Endothelial cell of hepatic sinusoid (primary cell): ENCODE results near the gene TSPAN11.

ENCODE experiments used
- in situ Hi-C: cut with HindIII; loops from 2 replicates; pipeline ENCODE4 v1.10.0; 2017; ENCODE audit warnings: low sequenced_read_pairs

Gene TSPAN11

DNA sequence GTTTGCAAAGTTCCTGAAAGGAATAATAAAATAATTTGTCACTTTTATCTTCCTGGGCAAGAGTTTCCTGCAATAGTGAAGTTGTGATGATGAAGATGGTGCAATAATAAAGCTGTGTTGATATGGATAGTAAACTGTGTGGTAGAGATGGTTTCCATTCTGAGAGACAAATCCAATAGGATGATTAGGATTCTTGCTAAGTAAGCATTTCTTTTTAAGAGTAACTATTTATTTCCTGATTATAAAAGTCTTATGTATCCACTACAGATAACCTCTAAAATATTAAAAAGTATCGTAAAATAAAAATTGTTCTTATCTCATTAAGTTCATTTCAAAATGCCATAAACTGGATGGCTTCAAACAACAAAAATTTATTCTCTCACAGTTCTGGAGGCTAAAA, 28.7 kb downstream of the TSPAN11 start:
- in situ Hi-C loops = no loop called here

DNA sequence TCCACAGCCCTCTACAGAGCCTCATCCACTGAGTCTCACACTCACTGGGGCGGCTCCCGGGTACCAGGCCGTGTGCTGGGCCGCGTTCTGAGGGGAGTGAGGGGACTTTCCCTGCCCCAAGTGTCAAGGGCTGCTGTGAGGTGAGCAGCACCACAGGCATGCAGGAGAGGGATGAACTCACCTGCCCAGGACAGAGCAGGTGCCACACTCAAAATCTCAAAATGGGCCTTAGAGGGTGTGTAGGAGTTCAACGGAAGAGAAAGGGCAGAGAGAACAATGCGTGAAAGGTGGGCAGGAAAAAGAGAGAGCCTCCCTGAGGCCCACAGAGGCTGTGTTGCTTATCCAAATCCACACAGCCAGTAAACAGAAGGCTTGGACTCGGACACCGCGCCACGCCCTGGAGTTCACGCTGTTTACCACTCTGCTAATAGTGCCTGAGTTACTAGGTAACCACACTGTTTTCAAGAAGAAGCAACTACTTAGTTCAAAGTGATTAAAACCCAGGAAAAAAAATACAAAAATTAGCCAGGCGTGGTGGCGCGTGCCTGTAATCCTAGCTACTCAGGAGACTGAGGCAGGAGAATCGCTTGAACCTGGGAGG, 32.7 kb downstream of the TSPAN11 start:
- in situ Hi-C loops = no loop called here

DNA sequence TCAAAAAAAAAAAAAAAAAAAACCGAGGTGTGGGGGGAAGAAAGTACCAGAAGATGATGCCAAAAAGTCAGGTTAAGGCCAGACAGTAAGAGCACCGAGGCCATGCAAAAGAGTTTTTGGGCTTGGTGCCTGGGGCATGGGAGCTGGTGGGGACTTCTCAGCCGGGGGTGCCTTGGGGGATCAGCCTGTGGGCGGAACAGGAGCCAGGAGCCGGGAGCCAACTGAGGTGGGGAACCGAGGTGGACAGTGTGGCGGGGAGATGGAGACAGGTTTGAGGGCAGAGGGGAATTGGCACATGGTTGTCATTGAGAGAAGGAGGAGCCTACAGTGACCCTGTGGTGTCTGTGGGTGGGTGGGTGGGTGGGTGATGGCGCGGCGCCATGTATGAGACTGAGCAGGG, 33.2 kb downstream of the TSPAN11 start:
- in situ Hi-C loops = no loop called here

DNA sequence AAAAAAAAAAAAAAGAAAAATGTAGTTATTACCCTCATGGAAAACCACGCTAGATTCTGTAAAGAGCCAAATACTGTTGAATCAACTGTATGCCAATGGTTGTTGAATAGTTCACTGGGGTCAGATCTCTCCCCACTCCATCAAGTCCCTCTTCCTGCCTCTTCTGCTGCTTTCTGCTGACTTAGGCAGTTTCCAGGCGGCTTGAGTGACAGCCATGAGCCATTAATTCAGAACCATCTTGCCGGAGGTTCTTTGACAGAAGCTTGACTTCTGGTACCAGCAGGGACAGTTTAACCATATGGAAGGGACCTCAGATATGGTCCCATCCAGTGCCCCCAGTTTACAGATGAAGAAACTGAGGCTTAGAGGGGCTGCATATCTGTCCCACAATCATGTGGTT, 34.5 kb downstream of the TSPAN11 start:
- in situ Hi-C loops = no loop called here

DNA sequence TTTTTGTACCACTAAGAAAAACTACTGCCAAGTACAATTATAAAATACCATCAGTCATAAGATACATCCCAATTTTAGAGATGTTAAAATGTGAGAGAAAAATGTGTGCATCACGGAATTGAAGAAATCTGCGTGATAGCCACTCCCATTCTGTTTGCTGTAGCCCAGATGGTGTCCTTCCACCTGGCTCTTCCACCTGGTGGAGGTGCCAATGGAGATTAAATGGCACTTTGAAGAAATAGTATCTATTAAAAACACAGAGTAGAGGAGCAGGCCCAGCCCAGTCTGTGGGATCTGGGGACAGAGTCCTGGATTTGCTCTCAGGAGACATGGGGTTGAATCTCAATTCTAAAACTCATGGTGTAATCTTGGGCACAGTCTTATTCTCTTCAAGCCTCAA, 35.5 kb downstream of the TSPAN11 start:
- in situ Hi-C loops = no loop called here

DNA sequence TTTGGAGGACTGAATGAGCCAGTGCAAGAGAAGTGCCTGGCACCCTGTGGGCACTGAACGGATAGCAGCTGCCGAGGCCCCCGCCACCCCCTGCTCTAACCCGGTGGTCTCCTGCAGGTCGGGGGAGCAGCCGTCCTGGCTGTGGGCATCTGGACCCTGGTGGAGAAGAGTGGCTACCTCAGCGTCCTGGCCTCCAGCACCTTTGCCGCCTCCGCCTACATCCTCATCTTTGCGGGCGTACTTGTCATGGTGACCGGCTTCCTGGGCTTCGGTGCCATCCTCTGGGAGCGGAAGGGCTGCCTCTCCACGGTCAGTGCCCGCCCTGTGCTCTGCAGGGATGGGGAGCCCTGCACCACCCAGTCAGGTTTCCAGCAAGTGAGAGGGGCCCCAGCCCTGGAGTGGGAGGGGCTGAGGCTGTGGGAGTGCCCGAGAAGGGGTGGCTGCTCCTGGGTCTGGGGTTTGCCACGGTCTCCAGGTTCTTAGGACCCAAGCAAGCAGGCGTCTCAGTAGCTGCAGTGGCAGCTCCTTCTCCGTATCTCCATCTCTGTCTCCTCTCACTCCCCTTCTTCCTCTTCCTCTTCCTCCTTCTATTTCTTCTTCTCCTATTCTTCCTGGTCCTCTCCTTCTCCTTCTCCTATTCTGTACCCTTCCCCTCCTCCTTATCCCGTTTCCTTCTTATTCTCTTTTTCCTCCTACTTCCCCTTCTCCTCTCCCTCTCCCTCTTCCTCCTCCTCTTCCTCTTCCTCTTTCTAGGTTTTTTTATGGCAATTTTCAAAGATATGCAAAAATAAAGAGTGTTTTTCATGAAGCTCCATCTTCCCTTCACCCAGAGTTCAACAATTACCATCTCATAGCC, 37.4 kb downstream of the TSPAN11 start:
- in situ Hi-C loops = no loop called here

DNA sequence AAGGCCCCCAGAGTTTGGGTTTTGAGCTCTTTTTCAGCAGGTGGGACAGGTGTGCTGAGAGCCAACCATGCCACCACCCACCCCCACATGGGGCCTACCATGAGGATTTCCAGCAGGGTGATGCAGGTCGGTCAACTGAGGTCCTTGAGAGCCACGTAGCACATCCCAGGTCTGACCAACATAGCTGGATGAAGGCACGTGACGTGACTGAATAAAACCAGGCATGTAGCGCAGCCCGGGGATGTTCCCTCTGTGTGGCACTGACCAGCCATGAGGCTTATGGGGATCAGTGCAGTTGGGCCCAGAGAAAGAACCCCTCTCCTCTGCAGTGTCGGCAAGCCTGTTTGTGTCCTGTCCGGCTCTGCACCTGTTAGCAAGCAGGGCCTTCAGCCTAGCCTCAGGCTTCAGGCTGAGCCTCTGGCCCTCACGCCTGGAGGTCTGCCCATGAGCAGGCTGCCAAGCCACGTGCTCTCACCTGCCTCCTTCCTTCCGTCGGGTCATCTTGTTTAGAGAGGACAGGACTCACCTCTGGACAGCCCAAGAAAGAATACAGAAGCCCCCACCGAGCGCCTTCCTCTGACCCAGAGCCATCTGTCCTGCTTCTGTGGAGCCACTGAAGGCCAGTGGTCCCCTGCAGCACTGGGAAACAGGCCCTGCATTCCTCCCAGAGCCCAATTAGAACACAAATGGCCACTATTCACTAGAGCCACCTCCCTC, 38.5 kb downstream of the TSPAN11 start:
- in situ Hi-C loops = loop anchor here (5.0 kb wide), 1 partner anchor 52 kb away; no protein-coding TSS in a partner anchor

DNA sequence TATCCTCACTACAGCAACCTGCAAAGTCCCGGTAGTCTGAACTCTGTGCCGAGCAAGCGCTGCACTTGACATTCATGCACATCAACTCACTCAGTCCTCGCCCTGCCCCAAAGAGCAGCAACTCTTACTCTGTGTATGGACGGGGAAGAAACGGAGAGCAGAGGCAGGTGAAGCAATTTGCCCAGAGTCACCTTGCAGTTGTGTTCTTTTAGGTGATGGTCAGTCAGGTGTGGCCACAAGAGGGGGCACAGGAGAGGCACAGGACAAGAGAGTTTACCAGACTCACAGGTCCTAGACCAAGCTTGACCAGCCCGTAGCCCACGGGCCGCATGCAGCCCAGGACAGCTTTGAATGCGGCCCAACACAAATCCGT, 39.1 kb downstream of the TSPAN11 start:
- in situ Hi-C loops = loop anchor here (5.0 kb wide), 1 partner anchor 52 kb away; no protein-coding TSS in a partner anchor

DNA sequence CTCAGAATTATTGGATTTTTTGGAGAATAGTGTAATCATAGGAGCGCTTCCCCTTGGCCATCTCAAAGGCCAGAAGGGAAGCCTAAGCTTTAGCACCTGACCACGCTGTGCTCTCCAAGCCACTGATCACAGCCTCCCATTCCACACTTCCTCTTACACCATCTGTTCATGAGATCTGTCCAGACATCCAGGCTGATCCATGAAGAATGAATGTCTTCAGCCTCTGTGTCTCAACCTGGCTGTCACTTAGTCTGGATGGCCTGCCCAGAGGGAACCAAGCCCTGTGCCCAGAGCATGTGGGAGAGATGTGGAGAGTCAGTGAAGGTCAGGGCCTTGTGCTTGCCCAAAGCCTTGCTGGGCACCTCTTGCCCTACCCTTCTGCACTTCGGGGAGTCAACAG, 40.5 kb downstream of the TSPAN11 start:
- in situ Hi-C loops = loop anchor here (5.0 kb wide), 1 partner anchor 50 kb away; no protein-coding TSS in a partner anchor

DNA sequence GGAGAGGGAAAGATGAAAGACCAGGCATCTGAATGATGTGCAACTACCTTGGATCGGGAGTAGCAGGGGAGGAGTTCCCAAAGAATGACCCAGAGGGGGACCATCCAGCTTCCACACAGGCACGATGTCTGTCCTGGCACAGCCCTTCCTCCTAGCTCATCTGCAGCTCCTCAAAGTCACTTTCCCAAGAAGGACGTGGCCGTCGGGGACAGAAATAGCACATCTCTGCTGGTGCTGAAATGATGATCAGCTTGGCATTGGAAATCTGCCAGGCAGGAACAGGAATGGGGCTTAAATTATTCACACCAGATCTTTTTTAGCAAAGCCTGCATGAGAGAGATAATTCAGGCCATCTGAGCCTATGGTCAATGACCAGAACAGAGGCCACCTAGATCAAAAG, 41.7 kb downstream of the TSPAN11 start:
- in situ Hi-C loops = loop anchor here (5.0 kb wide), 1 partner anchor 49 kb away; no protein-coding TSS in a partner anchor

DNA sequence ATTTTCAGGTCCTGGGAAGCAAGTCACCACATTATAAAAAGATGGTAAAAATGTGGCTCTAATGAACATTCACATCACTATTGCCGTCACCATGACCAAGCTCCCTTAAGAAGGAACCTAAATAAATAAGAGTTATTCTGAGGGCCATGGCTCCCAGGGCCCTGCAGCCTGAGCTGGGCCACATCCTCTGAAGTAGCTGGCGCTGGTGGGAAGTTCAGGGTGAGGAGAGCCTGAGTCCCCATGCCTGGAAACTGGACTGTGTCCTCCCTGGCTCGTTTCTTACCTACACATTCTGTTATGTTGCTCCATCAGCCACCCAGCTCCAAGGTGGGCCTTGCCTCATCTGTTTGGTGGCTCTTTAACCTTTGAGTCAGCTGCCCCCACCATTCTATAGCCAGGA, 42.5 kb downstream of the TSPAN11 start:
- in situ Hi-C loops = loop anchor here (5.0 kb wide), 1 partner anchor 48 kb away; no protein-coding TSS in a partner anchor

DNA sequence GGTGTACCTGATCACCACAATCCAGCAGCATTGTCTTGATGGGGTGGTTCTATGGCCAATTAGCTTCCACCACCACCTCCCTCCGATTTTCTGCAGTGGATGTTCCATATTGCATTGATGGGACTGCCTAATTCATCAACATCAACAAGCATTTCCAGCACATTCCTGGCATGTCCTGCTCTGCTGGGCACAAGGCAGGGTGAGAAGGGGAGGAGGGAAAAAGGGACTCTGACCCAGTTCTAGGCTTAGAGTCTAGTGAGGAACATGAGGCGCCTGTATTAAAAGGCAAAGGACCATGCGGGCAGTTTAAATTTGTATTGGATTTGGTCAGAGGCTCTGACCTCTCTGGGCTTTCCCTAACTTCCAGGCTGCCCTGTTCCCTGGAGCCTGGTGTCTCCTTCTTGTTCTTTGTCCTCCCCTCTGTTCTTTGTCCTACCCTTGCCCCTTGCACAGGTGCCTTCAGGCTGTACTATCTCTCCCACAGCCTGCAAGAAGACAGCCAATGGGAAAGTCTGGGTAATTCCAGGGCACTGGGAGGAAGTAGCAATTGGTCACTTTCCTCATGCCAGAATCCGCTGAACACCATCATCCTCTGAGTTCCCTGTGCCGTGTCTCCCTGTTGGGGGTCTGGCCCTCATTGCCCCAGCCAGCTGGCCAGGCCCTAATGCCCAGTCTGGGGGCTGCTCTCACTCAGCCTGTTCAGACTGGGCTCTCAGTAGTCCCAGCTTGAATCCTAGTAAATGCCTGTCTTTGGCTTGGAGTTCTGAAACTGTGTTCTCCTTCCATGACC, 43.3 kb downstream of the TSPAN11 start:
- in situ Hi-C loops = loop anchor here (5.0 kb wide), 2 partner anchors 32 to 48 kb away; no protein-coding TSS in a partner anchor

DNA sequence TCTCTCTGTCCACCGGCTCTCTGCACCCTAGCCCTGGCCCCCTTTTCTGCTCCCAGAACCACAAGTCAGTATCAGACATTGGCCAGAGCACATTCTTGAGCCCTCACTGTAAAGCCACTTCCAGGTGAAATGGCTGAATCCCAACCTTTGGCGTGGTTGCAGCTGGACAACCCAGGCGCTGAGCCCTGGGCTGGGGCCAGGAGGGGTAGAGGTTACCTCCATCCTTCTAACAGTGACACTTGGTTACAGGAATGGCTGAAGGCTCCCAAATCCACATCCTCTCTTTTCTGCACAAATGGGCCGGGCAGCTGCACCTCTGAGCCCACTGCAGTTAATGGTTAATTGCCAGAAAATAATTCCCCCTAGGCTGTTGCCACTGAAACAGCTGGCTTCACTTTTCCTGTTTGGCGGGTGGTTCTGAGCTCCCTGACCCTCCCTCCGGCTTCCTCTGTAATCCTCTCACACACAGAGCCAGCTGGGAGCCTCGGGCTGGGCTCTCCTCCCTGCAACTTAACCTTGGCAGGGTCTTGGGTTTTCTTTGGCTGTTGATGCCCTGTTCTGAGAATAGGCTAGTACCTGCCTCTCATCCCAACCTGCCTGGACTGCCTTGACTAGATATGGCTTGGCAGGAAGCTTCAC, 44.1 kb downstream of the TSPAN11 start:
- in situ Hi-C loops = loop anchor here (5.0 kb wide), 1 partner anchor 33 kb away; no protein-coding TSS in a partner anchor

DNA sequence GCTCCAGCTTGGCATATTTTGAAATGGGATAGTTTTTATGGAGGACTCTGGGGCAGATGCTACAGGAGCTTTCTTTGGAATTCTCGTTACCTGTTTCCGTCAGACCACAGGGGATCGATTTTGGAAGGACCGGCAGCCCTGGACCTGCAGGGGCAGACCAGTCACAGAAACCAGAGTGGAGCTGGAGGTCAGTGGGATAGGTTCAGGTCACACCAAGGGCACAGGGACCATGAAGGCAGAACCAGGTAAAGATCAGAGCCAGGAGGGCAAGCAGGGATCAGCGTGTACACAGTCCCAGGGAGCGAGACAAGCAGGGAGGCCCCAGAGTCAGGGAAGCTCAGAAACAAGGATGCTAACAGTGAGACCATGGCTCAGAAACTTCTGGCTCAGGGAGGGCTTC, 45.5 kb downstream of the TSPAN11 start:
- in situ Hi-C loops = loop anchor here (5.0 kb wide), 1 partner anchor 35 kb away; no protein-coding TSS in a partner anchor

DNA sequence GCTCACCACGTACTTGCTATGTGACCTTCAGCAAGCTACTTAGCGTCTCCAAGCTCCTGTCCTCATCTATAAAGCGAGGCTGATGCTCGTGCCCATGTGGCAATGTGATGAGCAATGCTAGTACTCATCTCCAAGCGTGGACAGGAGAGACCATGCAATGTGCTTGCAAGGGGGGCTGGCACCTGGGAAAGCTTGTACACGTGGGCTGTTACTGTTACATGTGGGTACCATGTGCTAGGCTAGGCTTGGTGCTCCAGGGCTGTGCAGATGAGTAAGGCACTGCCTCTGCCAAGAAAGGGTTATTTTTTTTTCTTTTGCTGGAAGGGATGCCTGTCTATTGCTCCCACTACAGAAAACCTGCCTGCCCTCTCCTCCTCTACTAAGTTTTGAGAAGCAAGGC, 46.6 kb downstream of the TSPAN11 start:
- in situ Hi-C loops = loop anchor here (5.0 kb wide), 1 partner anchor 36 kb away; no protein-coding TSS in a partner anchor

DNA sequence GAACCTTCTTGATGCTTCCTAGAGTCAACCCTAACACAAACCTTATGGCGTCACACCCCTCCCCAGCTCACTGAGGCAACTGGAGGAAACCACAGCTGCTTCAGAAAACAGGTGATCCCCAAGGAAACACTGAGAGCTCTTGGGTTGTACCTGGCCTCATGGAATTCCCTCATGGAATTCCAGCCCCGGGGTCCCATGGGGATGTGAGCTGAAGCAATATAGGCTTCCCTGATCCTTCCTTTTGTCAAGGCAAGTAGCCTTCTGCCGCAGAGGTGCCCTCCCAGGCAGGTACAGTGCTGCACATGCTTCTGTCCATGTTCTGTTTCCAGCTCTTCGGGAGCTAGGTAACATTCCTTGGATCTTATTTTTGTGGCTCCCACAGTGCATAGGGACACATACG, 47.3 kb downstream of the TSPAN11 start:
- in situ Hi-C loops = loop anchor here (5.0 kb wide), 1 partner anchor 37 kb away; no protein-coding TSS in a partner anchor

DNA sequence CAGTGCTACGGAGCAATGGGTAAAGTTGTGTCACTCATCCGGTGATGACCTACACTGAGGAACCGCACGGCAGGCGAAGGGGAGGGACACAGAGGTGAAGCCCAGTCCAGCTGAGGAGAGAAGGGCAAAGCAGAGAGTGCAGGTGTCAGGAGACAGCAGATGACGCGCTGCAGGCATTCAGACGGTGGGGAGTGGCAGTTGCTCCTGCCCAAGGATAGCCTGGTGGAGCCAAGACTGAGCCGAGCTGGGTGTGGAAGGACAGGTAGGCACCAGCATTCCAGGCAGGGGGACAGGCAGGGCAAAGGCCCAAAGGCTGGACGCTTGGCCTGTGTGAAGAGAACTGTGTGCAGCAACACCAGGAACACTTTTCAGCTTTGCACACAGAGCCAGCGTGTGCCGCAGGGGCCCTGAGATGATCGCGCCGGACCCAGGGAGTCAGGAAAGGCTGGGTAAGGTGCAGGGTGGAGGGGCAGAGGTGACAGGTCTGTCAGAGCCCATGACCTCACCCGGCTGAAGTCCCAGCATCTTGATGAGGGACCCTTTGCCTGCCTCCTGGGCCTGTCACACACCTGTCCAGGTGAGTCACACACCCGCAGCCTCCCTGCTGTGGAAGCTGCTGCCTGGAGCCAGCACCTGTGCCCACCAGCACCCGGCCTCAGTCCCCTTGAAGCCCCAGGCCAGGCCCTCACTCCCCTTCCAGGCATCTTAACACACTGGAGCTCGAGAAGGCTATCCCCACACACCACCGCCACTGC, 48.4 kb downstream of the TSPAN11 start:
- in situ Hi-C loops = loop anchor here (5.0 kb wide), 1 partner anchor 38 kb away; no protein-coding TSS in a partner anchor

DNA sequence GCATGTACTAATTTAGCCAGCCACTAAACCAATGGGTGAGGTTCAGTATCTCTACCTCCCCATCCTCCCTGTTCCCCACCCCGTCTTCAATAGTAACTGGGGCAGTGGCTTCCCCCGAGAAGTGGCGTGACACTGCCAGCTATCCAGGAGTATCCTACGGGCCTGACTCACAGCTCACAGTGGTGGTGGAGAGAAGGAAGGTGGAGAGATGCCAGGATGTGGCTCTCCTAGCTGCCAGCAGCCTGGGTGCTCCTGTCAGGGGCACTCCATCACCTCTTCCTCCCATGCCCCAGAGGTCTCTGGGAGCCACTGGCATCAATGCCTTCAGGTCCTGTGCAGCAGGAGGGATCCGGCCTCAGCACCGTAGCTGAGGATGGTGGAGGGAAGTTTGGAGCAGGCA, 49.0 kb downstream of the TSPAN11 start:
- in situ Hi-C loops = no loop called here

DNA sequence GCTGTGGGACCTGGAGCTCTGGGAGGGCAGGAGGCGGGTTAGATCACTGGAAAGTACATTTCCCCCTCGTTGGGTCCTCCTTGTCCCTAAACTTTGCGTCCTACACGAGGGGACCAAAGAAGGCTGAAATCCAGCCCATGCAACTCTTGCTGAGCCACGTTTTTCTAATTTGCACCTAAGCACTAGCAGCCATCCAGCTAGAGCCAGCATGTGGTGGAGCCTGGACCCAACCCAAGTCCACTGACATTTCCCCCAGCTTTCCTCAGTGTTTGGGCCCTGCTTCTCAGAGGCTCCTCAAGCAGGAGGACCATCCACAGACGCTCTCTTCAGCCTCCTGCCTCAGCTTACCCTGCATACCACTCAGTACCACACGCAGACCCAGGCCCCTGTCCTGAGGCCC, 49.7 kb downstream of the TSPAN11 start:
- in situ Hi-C loops = no loop called here
